H1 (cell line): Measurements from ENCODE around the gene SLC26A8. TPM values are rescaled to one million over a fixed set of nuclear protein-coding genes. Genes with fewer than 3 reads are reported as not detected.

Source experiments
- CTCF ChIA-PET: fragments of 300-600 bp; sonication (Branson Sonifier 250); formaldehyde crosslinking; loops from one replicate; lab custom pipeline; 2021; ENCODE audit not compliant: partially characterized antibody; lab: Charles Lee
- POLR2A ChIA-PET: fragments of 300-600 bp; sonication (Branson Sonifier 250); formaldehyde crosslinking; loops from one replicate; lab custom pipeline; 2021; ENCODE audit warnings: inconsistent platforms; ENCODE audit not compliant: partially characterized antibody; lab: Charles Lee
- DNase-seq, 2 experiments: peaks; one replicate each; pipeline versions ENCODE4 v3.0.0 to v3.0.0-alpha.2; 2010 to 2022; ENCODE audit warnings: low spot score in 2 of 2, low read depth in 1 of 2, mixed read lengths in 1 of 2
- FAIRE-seq: peaks from 2 replicates; lab custom pipeline; 2011; peaks lifted over from hg19 to GRCh38; lab: Jason Lieb, UNC
- H2AFZ ChIP-seq: 2 replicates; pipeline ENCODE4 v1.8.1; 2012; ENCODE audit warnings: low read length, inconsistent platforms
- H2AK5ac ChIP-seq: 2 replicates; pipeline ENCODE4 v1.6.1; 2013; ENCODE audit warnings: low read depth, low read length
- H2BK120ac ChIP-seq: replicated peaks from 2 replicates; pipeline ENCODE3; 2013; ENCODE audit warnings: low read depth, low read length, inconsistent platforms
- H2BK12ac ChIP-seq: 2 replicates; pipeline ENCODE4 v1.6.1; 2013; ENCODE audit warnings: low read depth, low read length
- H2BK15ac ChIP-seq: 2 replicates; pipeline ENCODE4 v1.6.1; 2013; ENCODE audit warnings: low read length
- H2BK20ac ChIP-seq: 2 replicates; pipeline ENCODE4 v1.6.1; 2013; ENCODE audit warnings: low read length
- H2BK5ac ChIP-seq: 2 replicates; pipeline ENCODE4 v1.6.1; 2013; ENCODE audit warnings: low read depth, low read length
- H3K14ac ChIP-seq: 2 replicates; pipeline ENCODE4 v1.6.1; 2013; ENCODE audit warnings: inconsistent platforms; ENCODE audit not compliant: insufficient read length
- H3K18ac ChIP-seq: 2 replicates; pipeline ENCODE4 v1.6.1; 2013; ENCODE audit warnings: low read length; ENCODE audit errors: extremely low read depth
- H3K23ac ChIP-seq: 2 replicates; pipeline ENCODE4 v1.6.1; 2013; ENCODE audit warnings: inconsistent platforms; ENCODE audit not compliant: insufficient read length
- H3K23me2 ChIP-seq: 2 replicates; pipeline ENCODE4 v1.6.1; 2013; ENCODE audit warnings: low read depth, low read length
- H3K27ac ChIP-seq: 2 replicates; pipeline ENCODE4 v1.6.1; 2011; ENCODE audit warnings: low read depth, low read length, inconsistent platforms
- H3K27me3 ChIP-seq, 4 experiments: replicated peaks in 1 of 4; 1 replicate in 1 of 4; 2 replicates in 3 of 4; pipeline versions ENCODE4 v1.6.1 to v1.8.1; 2011 to 2013; ENCODE audit warnings: low read length in 3 of 4, mild to moderate bottlenecking in 3 of 4, inconsistent platforms in 2 of 4, mixed read lengths in 2 of 4, moderate library complexity in 1 of 4; ENCODE audit not compliant: control insufficient read depth in 3 of 4, insufficient read depth in 3 of 4; ENCODE audit errors: extremely low read depth in 1 of 4
- H3K36me3 ChIP-seq, 4 experiments: 2 replicates each; pipeline versions ENCODE4 v1.6.1 to v1.8.1; 2011 to 2013; ENCODE audit warnings: mild to moderate bottlenecking in 4 of 4, low read length in 3 of 4, moderate library complexity in 2 of 4, control low read depth in 1 of 4, inconsistent platforms in 1 of 4; ENCODE audit not compliant: insufficient read depth in 4 of 4, control insufficient read depth in 2 of 4
- H3K4ac ChIP-seq: replicated peaks from 2 replicates; pipeline ENCODE3; 2013; ENCODE audit warnings: low read length, low read depth, mixed read lengths, inconsistent platforms; ENCODE audit not compliant: insufficient read length
- H3K4me1 ChIP-seq, 4 experiments: replicated peaks in 1 of 4; 1 replicate in 1 of 4; 2 replicates in 3 of 4; pipeline versions ENCODE4 v1.6.1 to v1.8.1; 2011 to 2013; ENCODE audit warnings: low read length in 3 of 4, inconsistent platforms in 2 of 4, mixed read lengths in 1 of 4; ENCODE audit not compliant: insufficient read depth in 4 of 4, control insufficient read depth in 3 of 4
- H3K4me2 ChIP-seq, 2 experiments: 2 replicates each; pipeline versions ENCODE4 v1.6.1 to v1.8.1; 2011 to 2013; ENCODE audit warnings: low read depth in 2 of 2, low read length in 2 of 2, control low read depth in 1 of 2, inconsistent platforms in 1 of 2, mild to moderate bottlenecking in 1 of 2; ENCODE audit not compliant: insufficient read depth in 1 of 2
- H3K4me3 ChIP-seq, 4 experiments: fragments of 200-600, 300-600 bp in 1 of 4; sonication (generic), shearing (Covaris generic), sonication (Bioruptor Twin) in 1 of 4; 2 replicates each; pipeline versions ENCODE4 v1.5.1 to v1.8.1; 2011 to 2016; ENCODE audit warnings: low read length in 4 of 4, low read depth in 3 of 4, control low read depth in 2 of 4, inconsistent platforms in 2 of 4, mild to moderate bottlenecking in 2 of 4, mixed read lengths in 1 of 4, moderate library complexity in 1 of 4; ENCODE audit not compliant: insufficient read depth in 2 of 4; ENCODE audit errors: extremely low read depth in 1 of 4
- H3K56ac ChIP-seq: replicated peaks from 2 replicates; pipeline ENCODE3; 2013; ENCODE audit warnings: low read depth, mild to moderate bottlenecking, mixed read lengths, low read length, inconsistent platforms; ENCODE audit not compliant: insufficient read length
- H3K79me1 ChIP-seq: 2 replicates; pipeline ENCODE4 v1.6.1; 2013; ENCODE audit warnings: low read depth, low read length, control low read depth
- H3K79me2 ChIP-seq, 2 experiments: 2 replicates each; pipeline versions ENCODE4 v1.6.1 to v1.8.1; 2012 to 2013; ENCODE audit warnings: low read length in 2 of 2, mild to moderate bottlenecking in 2 of 2, inconsistent platforms in 1 of 2; ENCODE audit not compliant: insufficient read depth in 2 of 2, control insufficient read depth in 1 of 2
- H3K9ac ChIP-seq, 4 experiments: replicated peaks in 1 of 4; 1 replicate in 1 of 4; 2 replicates in 3 of 4; pipeline versions ENCODE4 v1.6.1 to v1.8.1; 2011 to 2013; ENCODE audit warnings: low read depth in 3 of 4, low read length in 3 of 4, control low read depth in 2 of 4, mild to moderate bottlenecking in 2 of 4, moderate library complexity in 2 of 4, inconsistent platforms in 1 of 4; ENCODE audit errors: extremely low read depth in 1 of 4
- H3K9me3 ChIP-seq, 2 experiments: 2 replicates each; pipeline versions ENCODE4 v1.6.1 to v1.8.1; 2012 to 2013; ENCODE audit warnings: mild to moderate bottlenecking in 2 of 2, moderate library complexity in 2 of 2, control low read depth in 1 of 2, inconsistent platforms in 1 of 2, low read depth in 1 of 2, low read length in 1 of 2, mixed read lengths in 1 of 2; ENCODE audit not compliant: insufficient read depth in 2 of 2
- H4K20me1 ChIP-seq, 2 experiments: replicated peaks in 1 of 2; 2 replicates each; pipeline versions ENCODE3 to v1.8.1; 2011 to 2013; ENCODE audit warnings: inconsistent platforms in 2 of 2, low read length in 2 of 2, mild to moderate bottlenecking in 1 of 2; ENCODE audit not compliant: insufficient read depth in 2 of 2, control insufficient read depth in 1 of 2
- H4K5ac ChIP-seq: 2 replicates; pipeline ENCODE4 v1.6.1; 2013; ENCODE audit warnings: low read length, low read depth, mixed read lengths, inconsistent platforms; ENCODE audit not compliant: insufficient read length
- H4K8ac ChIP-seq: 2 replicates; pipeline ENCODE4 v1.8.0; 2013; ENCODE audit warnings: mild to moderate bottlenecking, moderate library complexity, low read length, inconsistent platforms; ENCODE audit not compliant: insufficient read depth; ENCODE audit errors: extremely low read depth
- H4K91ac ChIP-seq: replicated peaks from 2 replicates; pipeline ENCODE3; 2013; ENCODE audit warnings: low read length, mixed read lengths, inconsistent platforms; ENCODE audit not compliant: insufficient read length
- CBX5 ChIP-seq: fragments of 300-800, 300-1000 bp; sonication (generic); IDR thresholded peaks from 2 replicates; pipeline ENCODE4 v1.7.1; 2016; ENCODE audit warnings: antibody characterized with exemption, low read length, low read depth
- CEBPB ChIP-seq: IDR thresholded peaks from 2 replicates; pipeline ENCODE4 v1.6.1; 2012; ENCODE audit warnings: low read depth, low read length
- KDM5A ChIP-seq: fragments of 200-600 bp; IDR thresholded peaks from 2 replicates; pipeline ENCODE4 v1.7.1; 2012; ENCODE audit warnings: mild to moderate bottlenecking, low read length, inconsistent platforms, mixed read lengths
- RAD21 ChIP-seq, 2 experiments: IDR thresholded peaks in 1 of 2; conservative IDR thresholded peaks in 1 of 2; 2 replicates each; pipeline ENCODE4 v1.6.1; 2011; ENCODE audit warnings: low read depth in 2 of 2, low read length in 2 of 2, improper control_type of control experiment in 1 of 2, inconsistent platforms in 1 of 2, mild to moderate bottlenecking in 1 of 2, moderate library complexity in 1 of 2
- TEAD4 ChIP-seq: IDR thresholded peaks from 2 replicates; pipeline ENCODE4 v1.6.1; 2012; ENCODE audit warnings: low read depth, low read length, inconsistent platforms, mixed read lengths
- WGBS, 2 experiments: shearing (Covaris generic) in 1 of 2; methylation state at CpG; one replicate each; pipeline versions ENCODE4 v1.1.6 to v1.1.7; 2013 to 2015; ENCODE audit warnings: low lambda C conversion rate in 2 of 2, mixed read lengths in 2 of 2, inconsistent platforms in 1 of 2, low coverage in 1 of 2, missing lambda C conversion rate in 1 of 2; ENCODE audit not compliant: insufficient replicate concordance in 2 of 2, insufficient coverage in 1 of 2, insufficient read length in 1 of 2; ENCODE audit errors: extremely low coverage in 1 of 2, missing lambda C conversion rate in 1 of 2; 5-methylcytosine and 5-hydroxymethylcytosine counted together
- polyA plus RNA-seq, 7 experiments: library from polyadenylated mRNA; depleted of rRNA in 3 of 7; stranded (reverse) in 5 of 7; unstranded in 2 of 7; fragments of >200 nt in 5 of 7; fragments of 200-250 nt in 2 of 7; gene quantifications; 1 replicate in 5 of 7; 2 replicates in 1 of 7; 4 replicates in 1 of 7; pipeline versions ENCODE4 v1.2.1 to v1.2.3, GENCODE V29; 2011 to 2013; ENCODE audit warnings: missing spikeins in 2 of 7, mixed read lengths in 2 of 7
- total RNA-seq: library from RNA; stranded (reverse); fragmentation: NEBNext Ultra II Directional; extraction: Animal tissue kit (Norgen Biotek cat#: 25700); gene quantifications from 2 replicates; pipeline ENCODE4 v1.2.1, GENCODE V29; 2021
- TF ChIP-seq, protein P1 (sequence below), 3 experiments: IDR thresholded peaks; 1 replicate in 2 of 3; 2 replicates in 1 of 3; pipeline versions ENCODE4 v1.5.1 to v1.6.1; 2011; ENCODE audit warnings: low read length in 3 of 3, mild to moderate bottlenecking in 3 of 3, inconsistent platforms in 2 of 3, low read depth in 1 of 3, moderate library complexity in 1 of 3; ENCODE audit not compliant: insufficient read depth in 1 of 3; ENCODE audit errors: control extremely low read depth in 1 of 3

The SLC26A8 gene
- total and polyA plus RNA-seq, 2 of the 8 experiments (the other 6 are each of a cell fraction or from before 2014, with no cell fraction given), result 0.56 to 0.57 TPM

DNA sequence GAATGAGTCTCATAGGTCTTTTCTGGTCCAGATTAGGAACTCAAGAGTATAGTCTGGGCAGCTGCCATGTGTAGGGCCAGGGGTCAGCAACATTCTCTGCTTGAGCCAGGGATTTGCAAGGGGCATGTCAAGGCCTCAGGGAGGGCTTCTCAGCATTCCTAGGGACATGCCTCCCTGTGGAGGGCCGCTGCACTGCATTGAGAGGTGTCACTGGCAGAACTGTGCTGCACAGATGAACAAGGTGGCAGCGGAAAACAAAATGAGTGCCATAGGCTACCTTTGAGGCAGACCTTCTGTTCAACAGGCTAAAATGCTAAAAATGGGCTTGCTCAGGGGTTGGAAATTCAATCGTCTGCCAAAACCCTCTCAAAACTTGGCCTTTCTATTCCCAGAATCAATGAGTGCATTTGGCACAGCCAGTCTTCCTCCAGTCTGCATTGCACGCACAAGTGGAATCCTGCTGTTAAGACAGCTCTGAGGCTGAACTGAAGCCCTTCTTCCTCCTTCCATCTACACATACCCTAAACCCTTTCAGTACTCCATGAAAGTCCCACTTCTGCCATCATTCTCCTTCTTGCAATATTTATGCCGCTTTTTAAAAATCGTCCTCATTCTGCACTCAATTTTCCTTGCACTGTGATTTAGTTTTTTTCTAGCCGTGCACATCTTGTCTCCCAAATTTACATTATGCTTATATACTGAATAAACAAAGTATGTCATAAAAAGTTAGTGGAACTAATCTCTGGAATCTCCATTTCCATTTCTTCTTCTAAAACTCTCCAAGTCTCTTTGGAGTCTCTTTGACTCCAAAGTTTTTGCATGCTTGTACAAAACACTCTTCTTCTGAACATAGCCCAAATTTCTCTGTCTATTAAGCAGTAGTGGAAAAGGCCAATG is 51.7 kb downstream of the SLC26A8 start:
- Histone ChIP-seq H3K4me1 (no peaks in the 10 kb centered on the region), H2BK20ac (no peak overlapping the region), H3K27ac (no peak overlapping the region), H4K20me1 (no peaks in the 10 kb centered on the region), H4K8ac (no peak overlapping the region), H3K9ac (no peak overlapping the region), H2AK5ac (no peak overlapping the region), H3K56ac (no peak overlapping the region), H2BK120ac (no peak overlapping the region), H2BK5ac (no peak overlapping the region), H3K4ac (no peak overlapping the region), H3K14ac (no peak overlapping the region), H4K91ac (no peak overlapping the region), H2BK15ac (no peak overlapping the region), H2AFZ (no peak overlapping the region), H3K18ac (no peak overlapping the region), H3K4me2 (no peak overlapping the region), H4K5ac (no peak overlapping the region), H2BK12ac (no peak overlapping the region), H3K23ac (no peak overlapping the region), H3K79me2 (no peaks in the 10 kb centered on the region), H3K9me3 (no peaks in the 10 kb centered on the region), H3K23me2 (no peaks in the 10 kb centered on the region), H3K4me3 (no peak overlapping the region), H3K79me1 (no peaks in the 10 kb centered on the region), H3K27me3 (no peaks in the 10 kb centered on the region), H3K36me3 (no peaks in the 10 kb centered on the region)
- FAIRE-seq, result no peak
- 82% methylated on average over 7 of the region's 7 CpGs; no CpG with 5 or more reads in 1 of the 2 experiments for WGBS, 2 experiments
- no peak for TF ChIP-seq CBX5
- TF ChIP-seq CEBPB, result no peak
- TF ChIP-seq RAD21 (IDR thresholded peaks at IDR 0.05 in 1 of 2, conservative IDR thresholded peaks at IDR 0.05 in 1 of 2; ENCODE audit: low read depth in 2 of 2, low read length in 2 of 2), result peak; percentile 17 to 39; a peak in 2 of 4 replicates
- no peak for TF ChIP-seq KDM5A
- TF ChIP-seq, protein P1, sequence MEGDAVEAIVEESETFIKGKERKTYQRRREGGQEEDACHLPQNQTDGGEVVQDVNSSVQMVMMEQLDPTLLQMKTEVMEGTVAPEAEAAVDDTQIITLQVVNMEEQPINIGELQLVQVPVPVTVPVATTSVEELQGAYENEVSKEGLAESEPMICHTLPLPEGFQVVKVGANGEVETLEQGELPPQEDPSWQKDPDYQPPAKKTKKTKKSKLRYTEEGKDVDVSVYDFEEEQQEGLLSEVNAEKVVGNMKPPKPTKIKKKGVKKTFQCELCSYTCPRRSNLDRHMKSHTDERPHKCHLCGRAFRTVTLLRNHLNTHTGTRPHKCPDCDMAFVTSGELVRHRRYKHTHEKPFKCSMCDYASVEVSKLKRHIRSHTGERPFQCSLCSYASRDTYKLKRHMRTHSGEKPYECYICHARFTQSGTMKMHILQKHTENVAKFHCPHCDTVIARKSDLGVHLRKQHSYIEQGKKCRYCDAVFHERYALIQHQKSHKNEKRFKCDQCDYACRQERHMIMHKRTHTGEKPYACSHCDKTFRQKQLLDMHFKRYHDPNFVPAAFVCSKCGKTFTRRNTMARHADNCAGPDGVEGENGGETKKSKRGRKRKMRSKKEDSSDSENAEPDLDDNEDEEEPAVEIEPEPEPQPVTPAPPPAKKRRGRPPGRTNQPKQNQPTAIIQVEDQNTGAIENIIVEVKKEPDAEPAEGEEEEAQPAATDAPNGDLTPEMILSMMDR (IDR thresholded peaks at IDR 0.05; ENCODE audit: control extremely low read depth in 1 of 3, insufficient read depth in 1 of 3, low read depth in 1 of 3, low read length in 3 of 3), result peak; percentile 22 to 46 (median 33); a peak in 3 of 4 replicates
- TF ChIP-seq TEAD4, result 0 out of 2 replicates have a peak, but pooled peaks have one; percentile 5
- ChIA-PET POLR2A (interaction anchor here (0.9 kb wide), 1 partner anchor 55 kb away, joined by 3 read pairs; the partner anchor contains the start of gene MAPK14), CTCF (interaction anchor here (0.5 to 1.4 kb wide), 2 partner anchors 13 to 18 kb away, joined by 3 to 5 read pairs; no protein-coding TSS in a partner anchor)
- DNase-seq, result peak in 1 of 2 experiments; percentile 52
